Measurements from ENCODE around the gene PGLYRP2.
"Not testable (repeated sequence)": the region's sequence is repeated elsewhere in the genome, so short reads cannot be mapped to it uniquely, and the experiment has no call there.

The PGLYRP2 gene

DNA sequence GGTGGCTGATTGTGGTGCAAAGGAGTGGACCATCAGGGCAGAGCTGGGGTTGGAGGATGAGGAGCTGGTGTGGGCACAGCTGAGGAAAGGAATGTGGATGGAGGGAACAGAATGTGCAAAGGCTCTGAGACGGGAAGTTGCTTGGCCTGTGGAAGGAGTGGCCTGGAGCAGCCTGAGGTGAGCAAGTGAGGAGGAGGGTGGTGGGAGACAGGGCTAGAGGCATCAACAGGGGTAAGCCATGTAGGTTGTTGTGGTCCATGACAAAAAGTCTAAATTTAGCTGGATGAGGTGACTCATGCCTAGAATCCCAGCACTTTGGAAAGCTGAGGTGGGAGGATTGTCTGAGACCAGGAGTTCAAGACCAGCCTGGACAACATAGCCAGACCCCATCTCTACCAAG is 38.5 kb upstream of the PGLYRP2 start:
- H3K4me3 ChIP-seq (ENCODE audit: low read depth, low read length): no peak overlapping the region
- TF ChIP-seq CTCF (IDR thresholded peaks at IDR 0.05; ENCODE audit: insufficient read depth, low read depth, low read length, missing control alignments): no peak
- DNase-seq (ENCODE audit: low read depth): no peak

DNA sequence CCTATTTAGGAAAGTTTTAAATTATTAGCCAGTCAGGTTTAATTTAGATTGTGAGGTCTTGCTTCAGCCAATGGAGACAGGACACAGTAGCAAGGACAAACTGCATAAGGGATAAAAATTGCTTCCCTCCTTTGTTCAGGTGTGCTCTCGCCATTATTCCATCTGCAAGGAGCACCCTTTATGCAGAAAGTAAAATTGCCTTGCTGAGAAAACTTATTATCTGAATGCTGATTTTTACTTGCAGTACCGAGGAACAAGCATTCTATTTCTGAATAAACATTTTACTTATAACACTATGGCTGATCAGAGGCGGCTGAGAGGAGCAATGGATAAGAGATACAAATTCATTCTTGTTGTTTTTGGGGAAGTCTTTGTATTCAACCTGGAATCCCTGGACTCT is 37.1 kb upstream of the PGLYRP2 start:
- TF ChIP-seq CTCF (IDR thresholded peaks at IDR 0.05; ENCODE audit: insufficient read depth, low read depth, low read length, missing control alignments): no peak
- H3K4me3 ChIP-seq (ENCODE audit: low read depth, low read length): no peak overlapping the region

GRCh38 chr19:15515227-15515625 is 35.9 kb upstream of the PGLYRP2 start:
- DNase-seq (ENCODE audit: low read depth); H3K4me3 ChIP-seq (ENCODE audit: low read depth, low read length): not testable (repeated sequence)

More for the DNA sequence above, 37.1 kb upstream of the PGLYRP2 start:
- DNase-seq (ENCODE audit: low read depth): no peak

GRCh38 chr19:15511671-15512424 is 32.5 kb upstream of the PGLYRP2 start:
- no peak for DNase-seq (ENCODE audit: low read depth)
- no peak for TF ChIP-seq CTCF (IDR thresholded peaks at IDR 0.05; ENCODE audit: insufficient read depth, low read depth, low read length, missing control alignments)
- H3K4me3 ChIP-seq (ENCODE audit: low read depth, low read length): no peak overlapping the region

- no peak for TF ChIP-seq CTCF (IDR thresholded peaks at IDR 0.05; ENCODE audit: insufficient read depth, low read depth, low read length, missing control alignments)
- no peak within 1 kb of the TSS for H3K4me3 ChIP-seq (ENCODE audit: low read depth, low read length)
- no peak for DNase-seq (ENCODE audit: low read depth)
Measured at GRCh38 chr19:15508035-15508710, 28.9 kb upstream of the PGLYRP2 start, which contains the start of gene CYP4F22. Gene CYP4F22 (plus strand): TSS chr19:15508525. CDS start chr19:15525337, 16,812 bp downstream.

- DNase-seq (ENCODE audit: low read depth): no peak
- H3K4me3 ChIP-seq (ENCODE audit: low read depth, low read length): no peak overlapping the region
- no peak for TF ChIP-seq CTCF (IDR thresholded peaks at IDR 0.05; ENCODE audit: insufficient read depth, low read depth, low read length, missing control alignments)
Measured at GRCh38 chr19:15507068-15508034, 28.1 kb upstream of the PGLYRP2 start.

Data from GM12865 (cell line).